CD4-positive, alpha-beta T cell treated with Interleukin-21 for 1 hour (primary cell): ENCODE measurements around the gene ANGPTL3.

Experiments
- DNase-seq: peaks from one replicate; pipeline ENCODE4 v3.0.0-alpha.2; 2020

ANGPTL3 gene

GRCh38 chr1:62637392-62638105 is 40.2 kb downstream of the ANGPTL3 start:
- DNase-seq = no peak

GRCh38 chr1:62643283-62643682 is 46.0 kb downstream of the ANGPTL3 start:
- DNase-seq = no peak

- DNase-seq = no peak
These were observed 55.1 kb downstream of the ANGPTL3 start for GRCh38 chr1:62652387-62652786.

GRCh38 chr1:62654744-62655143 is 57.4 kb downstream of the ANGPTL3 start:
- DNase-seq = no peak
